ENCODE measurements around the gene APCDD1L.
A peak's percentile ranks its signal among the peaks of the same experiment; 100 is the strongest.

APCDD1L gene

GRCh38 chr20:58496429-58496769 lies 18.8 kb downstream of the APCDD1L start:
- in situ Hi-C loops (cut with MboI; ENCODE audit: low pct_unique_long_range_greater_than_20kb, low sequenced_read_pairs): no loop called here
- no peak for DNase-seq

GRCh38 chr20:58495623-58496428 lies 19.4 kb downstream of the APCDD1L start:
- no peak for DNase-seq
- in situ Hi-C loops (cut with MboI; ENCODE audit: low pct_unique_long_range_greater_than_20kb, low sequenced_read_pairs): no loop called here

GRCh38 chr20:58494923-58495622 lies 20.1 kb downstream of the APCDD1L start:
- in situ Hi-C loops (cut with MboI; ENCODE audit: low pct_unique_long_range_greater_than_20kb, low sequenced_read_pairs): no loop called here
- no peak for DNase-seq

- DNase-seq: no peak
- in situ Hi-C loops (cut with MboI; ENCODE audit: low pct_unique_long_range_greater_than_20kb, low sequenced_read_pairs): no loop called here
Measured at GRCh38 chr20:58492795-58493524, 22.2 kb downstream of the APCDD1L start.

- in situ Hi-C loops (cut with MboI; ENCODE audit: low pct_unique_long_range_greater_than_20kb, low sequenced_read_pairs): no loop called here
- no peak for DNase-seq
Measured at GRCh38 chr20:58492074-58492718, 23.0 kb downstream of the APCDD1L start.

GRCh38 chr20:58486207-58486606 lies 29.0 kb downstream of the APCDD1L start:
- in situ Hi-C loops (cut with MboI; ENCODE audit: low pct_unique_long_range_greater_than_20kb, low sequenced_read_pairs): no loop called here

GRCh38 chr20:58485393-58485792 lies 29.8 kb downstream of the APCDD1L start:
- in situ Hi-C loops (cut with MboI; ENCODE audit: low pct_unique_long_range_greater_than_20kb, low sequenced_read_pairs): no loop called here
- DNase-seq: no peak

More at GRCh38 chr20:58486207-58486606, 29.0 kb downstream of the APCDD1L start:
- no peak for DNase-seq

GRCh38 chr20:58483470-58483869 lies 31.7 kb downstream of the APCDD1L start:
- in situ Hi-C loops (cut with MboI; ENCODE audit: low pct_unique_long_range_greater_than_20kb, low sequenced_read_pairs): no loop called here
- no peak for DNase-seq

GRCh38 chr20:58483051-58483450 lies 32.1 kb downstream of the APCDD1L start:
- DNase-seq: no peak
- in situ Hi-C loops (cut with MboI; ENCODE audit: low pct_unique_long_range_greater_than_20kb, low sequenced_read_pairs): no loop called here

- in situ Hi-C loops (cut with MboI; ENCODE audit: low pct_unique_long_range_greater_than_20kb, low sequenced_read_pairs): no loop called here
- DNase-seq: no peak
Measured at GRCh38 chr20:58482416-58482815, 32.8 kb downstream of the APCDD1L start.

- peak; percentile 30 for DNase-seq
- in situ Hi-C loops (cut with MboI; ENCODE audit: low pct_unique_long_range_greater_than_20kb, low sequenced_read_pairs): no loop called here
Measured at GRCh38 chr20:58481481-58482021, 33.6 kb downstream of the APCDD1L start.

GRCh38 chr20:58480551-58481336 lies 34.5 kb downstream of the APCDD1L start:
- in situ Hi-C loops (cut with MboI; ENCODE audit: low pct_unique_long_range_greater_than_20kb, low sequenced_read_pairs): no loop called here
- no peak for DNase-seq

- in situ Hi-C loops (cut with MboI; ENCODE audit: low pct_unique_long_range_greater_than_20kb, low sequenced_read_pairs): no loop called here
- no peak for DNase-seq
Measured at GRCh38 chr20:58479726-58480440, 35.3 kb downstream of the APCDD1L start.

- in situ Hi-C loops (cut with MboI; ENCODE audit: low pct_unique_long_range_greater_than_20kb, low sequenced_read_pairs): no loop called here
Measured at GRCh38 chr20:58478141-58478805, 36.9 kb downstream of the APCDD1L start.

GRCh38 chr20:58475466-58475865 lies 39.7 kb downstream of the APCDD1L start:
- DNase-seq: no peak
- in situ Hi-C loops (cut with MboI; ENCODE audit: low pct_unique_long_range_greater_than_20kb, low sequenced_read_pairs): no loop called here

More at GRCh38 chr20:58478141-58478805, 36.9 kb downstream of the APCDD1L start:
- no peak for DNase-seq

- DNase-seq: no peak
- in situ Hi-C loops (cut with MboI; ENCODE audit: low pct_unique_long_range_greater_than_20kb, low sequenced_read_pairs): no loop called here
Measured at GRCh38 chr20:58473453-58474425, 41.5 kb downstream of the APCDD1L start.
